SK-N-SH (cell line): Measurements from ENCODE around the gene EPM2A. TPM values are rescaled to one million over a fixed set of nuclear protein-coding genes. Genes with fewer than 3 reads are reported as not detected.

Experiments used
- polyA plus RNA-seq, 3 experiments: library from polyadenylated mRNA; depleted of rRNA; stranded (reverse); fragments of >200 nt; gene quantifications; 2 replicates each; pipeline ENCODE4 v1.2.3, GENCODE V29; 2012
- small RNA-seq, 7 experiments: library from RNA; depleted of rRNA; stranded (forward); fragments of <200 nt; gene quantifications; one replicate each; pipeline ENCODE3, GENCODE V24; 2012

Gene EPM2A
- polyA plus RNA-seq, 1 of the 3 experiments (the other 2 are of a cell fraction): 2.7 TPM

Small RNA genes within 50 kb of the gene (small RNA-seq; reads per million reads assigned to genes)
- gene AL023806.2: 0 reads per million in 7 experiments

Other genes with a start within 250 kb of the EPM2A start
- 1.7 and 2.4 TPM in 2 replicates for gene FBXO30, start 79.3 kb upstream of the EPM2A start, polyA plus RNA-seq (2012; rRNA removed)
- 3.0 and 3.5 TPM in 2 replicates for gene SHPRH, start 228.8 kb upstream of the EPM2A start, polyA plus RNA-seq (2012; rRNA removed)